Hematopoietic multipotent progenitor cell treated with erythropoietin and hydrocortisone succinate and interleukin-3 and kit ligand, for 4 days (in vitro differentiated cells): ENCODE measurements around the gene PLCL2.
A peak's percentile ranks its signal among the peaks of the same experiment; 100 is the strongest.

Source experiments
- DNase-seq: peaks from one replicate; pipeline ENCODE4 v3.0.0-alpha.2; 2015

The PLCL2 gene

GRCh38 chr3:17132286-17133115 lies 247.7 kb downstream of the PLCL2 start:
- DNase-seq = peak; percentile 80

- no peak for DNase-seq
Observed at GRCh38 chr3:17133632-17134545, 249.1 kb downstream of the PLCL2 start.

GRCh38 chr3:17135696-17136095 lies 250.9 kb downstream of the PLCL2 start:
- DNase-seq = no peak

DNA sequence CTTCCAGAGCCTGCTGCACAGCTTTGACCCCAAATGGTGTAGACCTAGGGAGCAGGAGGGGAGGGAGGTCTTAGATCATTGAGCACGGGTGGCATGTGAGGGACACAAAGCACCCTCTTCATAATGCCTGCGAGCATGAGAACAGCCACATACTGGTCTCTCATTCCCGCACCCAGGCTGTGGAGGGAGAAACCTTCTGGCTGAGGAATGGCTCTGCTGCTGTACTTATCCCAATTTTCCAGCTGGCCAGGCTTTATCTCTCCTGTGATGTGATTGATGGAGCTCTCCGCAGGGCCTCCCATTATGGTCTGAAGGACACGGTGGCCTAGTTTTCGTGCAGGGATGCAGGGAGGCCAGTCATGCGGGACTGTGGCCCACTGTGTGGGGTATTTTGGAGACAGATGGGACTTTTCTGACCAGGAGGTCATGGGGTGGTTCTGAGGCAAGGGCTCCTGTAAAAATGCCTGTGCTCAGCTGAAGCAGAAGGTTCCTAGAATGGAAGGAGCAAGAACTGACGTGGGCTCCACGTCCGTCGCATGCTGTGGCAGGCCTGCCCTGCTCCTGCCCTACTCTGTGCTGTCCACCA lies 251.5 kb downstream of the PLCL2 start:
- no peak for DNase-seq

DNA sequence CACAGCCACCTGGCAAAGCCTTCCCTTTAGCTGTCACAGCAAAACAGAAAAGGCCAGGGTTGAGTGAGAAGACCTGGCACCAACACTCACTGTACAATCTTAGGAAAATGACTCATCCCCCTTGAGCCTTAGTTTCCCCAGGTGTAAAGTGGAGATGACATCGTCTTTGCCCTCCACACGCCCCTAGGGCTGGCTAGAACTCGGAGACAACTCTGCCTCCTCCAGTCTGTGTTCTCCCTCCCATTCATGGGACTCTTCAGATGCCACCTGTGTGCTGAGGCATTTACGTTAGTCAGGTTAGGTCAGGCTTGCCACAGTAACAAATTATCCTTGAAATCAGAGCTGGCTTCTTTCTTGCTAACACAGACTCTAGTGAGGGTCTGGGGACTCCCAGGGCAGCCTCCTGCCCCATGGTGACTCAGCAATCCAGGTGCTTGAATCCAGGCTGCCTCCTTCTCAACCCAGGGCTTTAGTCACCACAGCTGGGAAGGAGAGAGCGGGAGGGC lies 252.6 kb downstream of the PLCL2 start:
- DNase-seq = no peak

DNA sequence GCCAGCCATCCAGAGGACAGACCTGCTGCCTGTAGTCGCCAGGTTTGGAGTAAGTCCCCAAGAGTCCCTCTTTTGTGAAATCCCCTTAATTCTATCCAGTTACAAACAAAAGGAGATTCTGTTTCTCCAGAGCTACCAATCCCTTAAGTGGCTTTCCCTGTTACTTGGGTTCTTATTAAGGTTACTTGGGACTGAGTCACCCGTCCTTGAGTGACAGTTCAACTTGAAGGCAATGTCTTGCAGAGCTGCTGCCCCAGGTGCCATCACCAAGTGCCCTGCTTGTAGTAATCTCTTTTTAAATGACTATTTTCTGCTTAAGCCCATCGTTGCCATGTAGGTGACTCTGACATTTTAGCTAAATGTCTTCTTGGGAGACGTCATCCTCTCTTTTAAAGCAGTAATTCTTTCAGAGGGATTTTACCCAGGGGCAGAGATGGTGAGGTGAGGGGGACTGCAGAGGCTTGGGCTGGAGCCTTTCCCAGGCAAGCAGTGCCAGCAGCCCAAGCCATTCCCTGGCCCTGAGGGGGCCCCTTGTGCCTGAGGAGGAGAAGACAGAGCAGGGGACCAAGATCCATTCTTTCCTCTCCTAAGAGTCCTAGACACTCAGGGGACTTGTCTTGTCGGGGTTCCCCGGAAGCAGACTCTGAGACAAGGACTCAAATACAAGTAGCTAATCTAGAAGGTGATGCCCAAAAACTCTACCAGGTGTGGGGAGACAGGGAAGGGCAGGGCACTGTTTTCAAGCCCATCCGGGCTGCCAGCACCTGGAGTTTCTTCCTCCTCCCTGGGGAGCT lies 253.7 kb downstream of the PLCL2 start:
- DNase-seq = no peak
